Measurements from ENCODE around the gene MRNIP. TPM values are rescaled to one million over a fixed set of nuclear protein-coding genes. Genes with fewer than 3 reads are reported as not detected.
"Not testable (repeated sequence)": the region's sequence is repeated elsewhere in the genome, so short reads cannot be mapped to it uniquely, and the experiment has no call there.

The MRNIP gene
- polyA plus RNA-seq, 4 donors: 29.6 to 36.5 (median 30.9) TPM

GRCh38 chr5:179795863-179796833 lies 62.5 kb downstream of the MRNIP start:
- peak in 1 of 4 donors; percentile 65 for DNase-seq (ENCODE audit: low read depth in 4 of 4, low spot score in 3 of 4)

GRCh38 chr5:179795049-179795862 lies 63.4 kb downstream of the MRNIP start:
- no peak for DNase-seq (ENCODE audit: low read depth in 4 of 4, low spot score in 3 of 4)

GRCh38 chr5:179794575-179794974 lies 64.0 kb downstream of the MRNIP start:
- no peak for DNase-seq (ENCODE audit: low read depth in 4 of 4, low spot score in 3 of 4)

- no peak for DNase-seq (ENCODE audit: low read depth in 4 of 4, low spot score in 3 of 4)
Measured at GRCh38 chr5:179794171-179794570, 64.4 kb downstream of the MRNIP start.

GRCh38 chr5:179793468-179794139 lies 65.0 kb downstream of the MRNIP start, which contains the start of gene LTC4S:
Gene LTC4S (plus strand): TSS chr5:179793986. CDS start chr5:179794081, 95 bp downstream.
- DNase-seq (ENCODE audit: low read depth in 4 of 4, low spot score in 3 of 4): no peak

GRCh38 chr5:179792612-179793467 lies 65.8 kb downstream of the MRNIP start:
- DNase-seq (ENCODE audit: low read depth in 4 of 4, low spot score in 3 of 4): no peak

- no peak for DNase-seq (ENCODE audit: low read depth in 4 of 4, low spot score in 3 of 4)
Measured at GRCh38 chr5:179791881-179792611, 66.6 kb downstream of the MRNIP start.

GRCh38 chr5:179789278-179789677 lies 69.3 kb downstream of the MRNIP start:
- DNase-seq (ENCODE audit: low read depth in 4 of 4, low spot score in 3 of 4): not testable (repeated sequence)

GRCh38 chr5:179788193-179788854 lies 70.3 kb downstream of the MRNIP start:
- no peak for DNase-seq (ENCODE audit: low read depth in 4 of 4, low spot score in 3 of 4)

Other genes starting within 250 kb of the MRNIP start
- gene HNRNPH1, start 235.1 kb downstream of the MRNIP start, polyA plus RNA-seq (ENCODE audit: insufficient read length in 4 of 4): 1,000 to 10,000 TPM in 2 of 4 donors, 100 to 1,000 TPM in 2; 884 to 1,263 (median 1,004) TPM
- gene CBY3, start 177.8 kb downstream of the MRNIP start, polyA plus RNA-seq (ENCODE audit: insufficient read length in 4 of 4): under 1 TPM in 3 of 4 donors, not detected in 1; 0.36 to 0.47 (median 0.42) TPM
- 100 to 1,000 TPM; 522 to 659 (median 612) TPM for gene CANX, start 159.8 kb downstream of the MRNIP start, polyA plus RNA-seq (ENCODE audit: insufficient read length in 4 of 4)
- gene MAML1, start 126.0 kb downstream of the MRNIP start, polyA plus RNA-seq (ENCODE audit: insufficient read length in 4 of 4): 10 to 100 TPM; 41.3 to 44.2 (median 42.5) TPM
- 1 to 10 TPM; 2.1 to 6.6 (median 2.7) TPM for gene LTC4S, start 64.8 kb downstream of the MRNIP start, polyA plus RNA-seq (ENCODE audit: insufficient read length in 4 of 4)
- 100 to 1,000 TPM; 164 to 206 (median 173) TPM for gene MGAT4B, start 52.0 kb downstream of the MRNIP start, polyA plus RNA-seq (ENCODE audit: insufficient read length in 4 of 4)
- gene SQSTM1, start 37.9 kb downstream of the MRNIP start, polyA plus RNA-seq (ENCODE audit: insufficient read length in 4 of 4): 100 to 1,000 TPM in 3 of 4 donors, 10 to 100 TPM in 1; 97.8 to 133 (median 102) TPM
- gene TBC1D9B, start 49.1 kb upstream of the MRNIP start, polyA plus RNA-seq (ENCODE audit: insufficient read length in 4 of 4): 100 to 1,000 TPM in 2 of 4 donors, 10 to 100 TPM in 2; 95.6 to 112 (median 101) TPM
- 10 to 100 TPM; 66.1 to 81.4 (median 80.3) TPM for gene RNF130, start 212.9 kb upstream of the MRNIP start, polyA plus RNA-seq (ENCODE audit: insufficient read length in 4 of 4)